ENCODE results near the gene BTBD6.

BTBD6 gene

GRCh38 chr14:105260959-105261358 lies 12.6 kb downstream of the BTBD6 start:
- no peak for DNase-seq (ENCODE audit: extremely low read depth, low read depth)
- H3K4me3 ChIP-seq (replicated peaks; ENCODE audit: low read depth, low read length) = no peak overlapping the region
- TF ChIP-seq, protein P1, sequence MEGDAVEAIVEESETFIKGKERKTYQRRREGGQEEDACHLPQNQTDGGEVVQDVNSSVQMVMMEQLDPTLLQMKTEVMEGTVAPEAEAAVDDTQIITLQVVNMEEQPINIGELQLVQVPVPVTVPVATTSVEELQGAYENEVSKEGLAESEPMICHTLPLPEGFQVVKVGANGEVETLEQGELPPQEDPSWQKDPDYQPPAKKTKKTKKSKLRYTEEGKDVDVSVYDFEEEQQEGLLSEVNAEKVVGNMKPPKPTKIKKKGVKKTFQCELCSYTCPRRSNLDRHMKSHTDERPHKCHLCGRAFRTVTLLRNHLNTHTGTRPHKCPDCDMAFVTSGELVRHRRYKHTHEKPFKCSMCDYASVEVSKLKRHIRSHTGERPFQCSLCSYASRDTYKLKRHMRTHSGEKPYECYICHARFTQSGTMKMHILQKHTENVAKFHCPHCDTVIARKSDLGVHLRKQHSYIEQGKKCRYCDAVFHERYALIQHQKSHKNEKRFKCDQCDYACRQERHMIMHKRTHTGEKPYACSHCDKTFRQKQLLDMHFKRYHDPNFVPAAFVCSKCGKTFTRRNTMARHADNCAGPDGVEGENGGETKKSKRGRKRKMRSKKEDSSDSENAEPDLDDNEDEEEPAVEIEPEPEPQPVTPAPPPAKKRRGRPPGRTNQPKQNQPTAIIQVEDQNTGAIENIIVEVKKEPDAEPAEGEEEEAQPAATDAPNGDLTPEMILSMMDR (IDR thresholded peaks at IDR 0.05; ENCODE audit: low read depth, low read length, missing control alignments) = no peak

GRCh38 chr14:105261781-105262180 lies 13.4 kb downstream of the BTBD6 start:
- no peak overlapping the region for H3K4me3 ChIP-seq (replicated peaks; ENCODE audit: low read depth, low read length)
- DNase-seq (ENCODE audit: extremely low read depth, low read depth) = no peak
- TF ChIP-seq, protein P1 (IDR thresholded peaks at IDR 0.05; ENCODE audit: low read depth, low read length, missing control alignments) = no peak

GRCh38 chr14:105267820-105268548 lies 19.7 kb downstream of the BTBD6 start:
- no peak for DNase-seq (ENCODE audit: extremely low read depth, low read depth)
- TF ChIP-seq, protein P1 (IDR thresholded peaks at IDR 0.05; ENCODE audit: low read depth, low read length, missing control alignments) = no peak
- H3K4me3 ChIP-seq (replicated peaks; ENCODE audit: low read depth, low read length) = no peak overlapping the region

DNA sequence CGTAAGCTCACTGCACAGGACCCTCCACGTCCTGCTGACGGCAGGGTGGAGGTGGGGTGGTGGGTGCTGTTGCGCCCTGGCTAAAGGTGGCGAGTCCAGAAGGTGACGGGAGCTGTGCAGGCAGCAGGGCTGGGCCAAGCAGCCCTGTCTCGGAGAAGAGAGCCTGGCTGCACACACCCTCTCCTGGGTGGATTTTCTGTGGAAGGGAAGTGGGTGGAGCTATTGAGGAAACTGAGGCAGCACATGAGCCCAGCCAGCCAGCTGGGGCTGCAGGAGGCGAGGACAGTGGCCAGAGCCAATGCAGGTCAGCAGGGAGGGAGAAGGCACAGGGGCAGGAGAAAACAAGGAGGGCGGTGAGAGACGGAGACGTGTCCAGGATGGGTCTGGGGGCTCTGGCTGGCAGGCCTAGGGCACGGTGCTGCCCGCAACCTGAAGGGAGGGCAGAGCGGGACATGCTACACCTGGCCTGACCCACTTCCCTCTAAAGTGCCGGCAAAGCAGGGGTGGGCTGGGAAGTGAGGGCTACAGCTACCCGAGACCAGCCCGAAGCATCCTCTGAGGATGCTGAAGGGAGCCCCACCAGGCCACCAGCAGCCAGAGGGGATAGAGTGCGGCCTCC lies 20.5 kb downstream of the BTBD6 start:
- TF ChIP-seq, protein P1 (IDR thresholded peaks at IDR 0.05; ENCODE audit: low read depth, low read length, missing control alignments) = no peak
- no peak overlapping the region for H3K4me3 ChIP-seq (replicated peaks; ENCODE audit: low read depth, low read length)
- no peak for DNase-seq (ENCODE audit: extremely low read depth, low read depth)

DNA sequence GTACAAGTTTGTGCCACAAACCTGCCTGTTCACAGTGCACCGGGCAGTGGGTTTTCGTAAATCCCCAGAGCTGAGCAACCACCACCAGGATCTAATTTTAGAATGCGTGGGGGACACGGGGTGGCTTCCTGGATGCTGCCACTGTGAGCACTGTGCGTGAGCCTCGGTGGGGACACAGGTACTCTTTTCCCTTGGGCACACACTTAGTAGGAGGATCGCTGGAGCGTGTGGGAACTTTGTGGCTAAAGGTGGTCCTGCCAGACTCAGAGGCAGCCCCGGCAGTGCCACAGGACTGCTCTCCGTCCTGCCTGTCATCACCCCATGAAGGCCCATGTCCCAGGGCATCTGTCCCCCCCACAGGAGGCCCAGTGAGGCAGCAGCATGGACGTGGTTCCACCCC lies 21.1 kb downstream of the BTBD6 start:
- H3K4me3 ChIP-seq (replicated peaks; ENCODE audit: low read depth, low read length) = no peak overlapping the region
- TF ChIP-seq, protein P1 (IDR thresholded peaks at IDR 0.05; ENCODE audit: low read depth, low read length, missing control alignments) = no peak

DNA sequence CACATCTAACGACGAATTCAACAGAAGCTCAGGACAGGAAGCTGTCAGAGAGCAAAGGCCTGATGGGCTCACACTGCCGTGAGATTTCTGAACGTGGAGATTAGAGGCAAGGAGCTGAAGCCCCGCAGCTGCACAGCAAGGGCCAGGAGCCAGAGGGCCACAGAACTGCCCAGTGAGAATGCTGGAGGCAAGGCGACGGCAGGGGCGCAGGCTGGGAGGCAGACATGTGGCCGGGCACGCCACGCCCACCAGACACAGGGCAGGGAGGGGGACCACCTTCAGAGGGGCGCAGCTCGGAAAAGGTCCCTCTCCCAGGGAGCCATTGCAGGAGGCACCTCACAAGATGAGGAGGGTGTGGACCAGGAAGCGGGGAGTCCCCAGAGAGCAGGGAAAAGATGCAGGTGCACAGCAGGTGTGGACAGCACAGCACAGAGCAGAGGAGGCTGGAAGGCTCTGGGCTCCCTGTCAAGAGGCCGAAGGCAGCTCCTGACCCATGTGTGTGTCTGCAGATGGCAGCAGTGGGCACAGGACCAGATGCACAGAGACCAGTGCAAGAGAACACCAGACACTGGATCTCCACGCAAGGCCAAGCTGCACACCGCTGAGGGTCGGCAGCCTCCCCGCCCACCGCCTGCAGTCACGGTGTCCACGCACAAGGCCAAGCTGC lies 23.0 kb downstream of the BTBD6 start:
- TF ChIP-seq, protein P1 (IDR thresholded peaks at IDR 0.05; ENCODE audit: low read depth, low read length, missing control alignments) = no peak
- no peak for DNase-seq (ENCODE audit: extremely low read depth, low read depth)
- H3K4me3 ChIP-seq (replicated peaks; ENCODE audit: low read depth, low read length) = no peak overlapping the region

More for the DNA sequence above, 21.1 kb downstream of the BTBD6 start:
- DNase-seq (ENCODE audit: extremely low read depth, low read depth) = no peak

Measured in HFF-Myc (cell line).